NK-92 treated with Interleukin-12 subunit alpha and Interleukin-12 subunit beta, amount 100 ng/mL, for 24 hours (cell line): ENCODE measurements around the gene CEACAM3.
"Not testable (repeated sequence)": the region's sequence is repeated elsewhere in the genome, so short reads cannot be mapped to it uniquely, and the experiment has no call there.

Experiments
- DNase-seq: peaks from one replicate; lab custom pipeline; 2025; lab: John Stamatoyannopoulos, UW

Gene CEACAM3

GRCh38 chr19:41796362-41796761, at the start of gene CEACAM3:
Gene CEACAM3, plus strand, starts transcription at chr19:41796587. Its CDS starts 91 bp downstream, at chr19:41796678.
- no peak for DNase-seq

GRCh38 chr19:41746593-41747227, 49.7 kb upstream of the CEACAM3 start:
- DNase-seq, result peak; percentile 27

GRCh38 chr19:41748012-41748411, 48.4 kb upstream of the CEACAM3 start:
- DNase-seq, result no peak

- DNase-seq, result not testable (repeated sequence)
Observed at GRCh38 chr19:41750248-41751134, 45.9 kb upstream of the CEACAM3 start.

GRCh38 chr19:41753159-41753558, 43.2 kb upstream of the CEACAM3 start:
- peak; percentile 40 for DNase-seq

- DNase-seq, result peak; percentile 41
Observed at GRCh38 chr19:41753936-41754529, 42.4 kb upstream of the CEACAM3 start.

- DNase-seq, result no peak
Observed at GRCh38 chr19:41755328-41755913, 41.0 kb upstream of the CEACAM3 start, which contains the start of gene CEACAM6. Gene CEACAM6, plus strand, starts transcription at chr19:41755530. Its CDS starts 109 bp downstream, at chr19:41755639.

- DNase-seq, result no peak
Observed at GRCh38 chr19:41758846-41759245, 37.5 kb upstream of the CEACAM3 start.

GRCh38 chr19:41767115-41767514, 29.3 kb upstream of the CEACAM3 start:
- no peak for DNase-seq

- not testable (repeated sequence) for DNase-seq
Observed at GRCh38 chr19:41768105-41768504, 28.3 kb upstream of the CEACAM3 start.

GRCh38 chr19:41769608-41770007, 26.8 kb upstream of the CEACAM3 start:
- DNase-seq, result no peak

- no peak for DNase-seq
Observed at GRCh38 chr19:41771410-41771809, 25.0 kb upstream of the CEACAM3 start.

GRCh38 chr19:41774515-41774980, 21.8 kb upstream of the CEACAM3 start:
- no peak for DNase-seq

- no peak for DNase-seq
Observed at GRCh38 chr19:41776700-41777099, 19.7 kb upstream of the CEACAM3 start.

GRCh38 chr19:41783612-41784011, 12.8 kb upstream of the CEACAM3 start:
- DNase-seq, result no peak

- no peak for DNase-seq
Observed at GRCh38 chr19:41784312-41784711, 12.1 kb upstream of the CEACAM3 start.

- DNase-seq, result no peak
Observed at GRCh38 chr19:41784743-41785142, 11.6 kb upstream of the CEACAM3 start.

GRCh38 chr19:41785653-41786052, 10.7 kb upstream of the CEACAM3 start:
- peak; percentile 67 for DNase-seq

GRCh38 chr19:41787055-41787454, 9.3 kb upstream of the CEACAM3 start:
- DNase-seq, result no peak

GRCh38 chr19:41788518-41788917, 7.9 kb upstream of the CEACAM3 start:
- not testable (repeated sequence) for DNase-seq

- DNase-seq, result not testable (repeated sequence)
Observed at GRCh38 chr19:41789053-41789452, 7.3 kb upstream of the CEACAM3 start.
